ENCODE results near the gene BLID.

Gene BLID

GRCh38 chr11:122074022-122074421 lies 42.0 kb downstream of the BLID start:
- DNase-seq, result no peak

DNA sequence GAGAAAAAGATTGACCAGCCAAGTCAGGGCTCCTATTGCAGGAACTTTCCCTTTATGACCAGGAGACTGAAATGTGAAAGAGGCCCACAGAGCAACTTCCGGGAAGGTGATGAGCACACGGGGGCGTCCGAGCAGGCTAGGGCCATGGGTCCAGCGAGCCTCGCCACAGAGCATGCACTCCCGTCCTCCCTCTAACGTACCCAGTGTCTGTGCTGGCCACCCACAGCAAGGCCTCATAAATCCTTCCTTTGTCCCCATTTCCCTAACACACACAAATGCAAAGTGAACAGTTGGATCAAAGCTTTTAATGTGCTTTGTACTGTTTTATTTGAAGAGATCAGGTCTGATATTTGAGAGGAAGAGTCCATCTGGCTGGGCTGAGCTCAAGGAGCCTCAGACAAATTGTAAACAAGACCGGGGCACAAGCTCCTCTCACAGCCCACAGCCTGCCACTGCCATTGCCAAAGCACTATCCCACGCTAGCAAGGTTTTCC lies 44.3 kb downstream of the BLID start:
- no peak for DNase-seq

DNA sequence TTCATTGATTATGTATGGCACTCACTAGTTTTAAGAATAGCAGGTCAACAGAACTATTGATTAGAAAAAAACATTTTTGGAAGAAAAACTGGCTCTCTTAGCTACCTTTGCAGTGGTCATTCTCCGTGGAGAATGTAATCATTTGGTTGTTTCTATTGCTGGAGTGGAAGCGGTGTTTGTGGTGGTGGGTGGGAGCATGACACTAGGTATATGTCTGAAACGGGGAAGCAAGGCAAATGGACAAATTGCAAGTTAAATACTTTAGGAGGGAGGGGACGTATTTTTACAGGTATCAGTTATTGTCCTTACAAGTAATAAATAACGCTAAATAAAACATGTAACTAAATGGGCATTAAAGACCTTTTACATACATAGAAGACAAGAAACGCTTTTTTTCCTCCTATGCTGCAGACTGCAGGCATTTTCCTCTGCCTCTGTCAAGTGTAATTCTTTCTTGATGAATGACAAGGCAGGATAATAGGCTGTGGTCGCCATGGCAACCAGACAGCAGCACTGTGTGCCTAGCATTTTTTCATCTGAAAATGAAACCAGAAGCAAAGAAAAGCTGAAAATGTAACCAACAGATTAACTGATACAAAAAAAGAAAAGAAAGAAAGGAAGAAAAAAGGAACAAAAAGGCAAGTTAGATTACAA lies 46.2 kb downstream of the BLID start:
- no peak for DNase-seq

DNA sequence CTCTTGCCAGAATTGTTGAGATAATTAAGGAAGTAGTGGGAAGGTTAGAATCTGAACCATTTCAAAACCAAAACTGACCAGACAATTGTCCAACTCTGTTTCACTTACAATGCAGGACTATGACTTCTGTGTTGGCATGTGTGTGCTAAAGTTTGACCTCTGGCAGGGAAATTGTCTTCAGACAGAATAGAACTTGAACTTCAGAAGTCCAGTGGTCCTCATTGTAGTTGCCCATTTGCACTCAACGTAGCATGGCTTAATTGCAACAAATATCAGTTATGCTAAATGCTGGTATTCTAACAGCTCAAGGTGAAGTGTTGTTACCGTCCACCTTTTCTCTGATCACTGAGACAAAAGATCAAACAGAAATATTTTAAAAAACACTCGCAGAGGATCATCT lies 47.2 kb downstream of the BLID start:
- no peak for DNase-seq

DNA sequence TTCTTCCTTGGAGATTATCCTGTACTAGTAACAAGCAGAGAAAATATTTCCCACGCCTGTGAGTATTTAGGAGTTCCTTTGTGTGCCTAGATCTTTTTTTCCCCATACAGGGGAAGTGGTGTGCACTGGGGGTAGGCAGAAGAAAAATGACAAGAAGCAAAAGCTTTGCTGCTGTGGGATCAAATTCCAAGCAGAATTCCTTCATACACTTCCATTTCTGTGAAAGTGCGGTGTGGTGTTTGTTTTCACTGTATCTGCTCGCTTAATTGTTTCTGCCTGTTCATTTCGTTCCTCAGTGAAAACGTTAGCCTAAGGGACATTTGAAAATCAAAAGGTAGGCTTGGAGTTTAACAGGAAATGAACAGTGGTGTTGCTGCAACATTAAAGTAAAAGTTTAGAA lies 47.9 kb downstream of the BLID start:
- no peak for DNase-seq
